HEK293 (cell line): ENCODE measurements around the gene ZDHHC9.
"Not testable (repeated sequence)": the region's sequence is repeated elsewhere in the genome, so short reads cannot be mapped to it uniquely, and the experiment has no call there.

Source experiments
- ZNF704 ChIP-seq: fragments of 450-650 bp; formaldehyde crosslinking; IDR thresholded peaks from 2 replicates; pipeline ENCODE4 v1.5.1; 2016; ENCODE audit warnings: missing biosample characterization, missing genetic modification characterization
- ZNF768 ChIP-seq: fragments of 450-650 bp; formaldehyde crosslinking; IDR thresholded peaks from 2 replicates; pipeline ENCODE4 v1.5.1; 2018; ENCODE audit warnings: missing biosample characterization, mild to moderate bottlenecking, missing genetic modification characterization
- ZNF792 ChIP-seq: fragments of 450-650 bp; formaldehyde crosslinking; IDR thresholded peaks from 2 replicates; pipeline ENCODE4 v1.5.1; 2016; ENCODE audit warnings: missing biosample characterization, missing genetic modification characterization

- TF ChIP-seq ZNF704 (tag by site-specific recombination); ZNF792 (tag by site-specific recombination); ZNF768: not testable (repeated sequence)
Observed at GRCh38 chrX:129866321-129866720, 22.6 kb upstream of the ZDHHC9 start.
